GM23338 (cell line): Measurements from ENCODE around the gene FASTK. TPM values are rescaled to one million over a fixed set of nuclear protein-coding genes. Genes with fewer than 3 reads are reported as not detected.

ENCODE experiments used
- ATAC-seq: fragments of 200-7000 bp; cut with Tn5 transposase; 3 replicates; pipeline ENCODE4 v1.9.1; 2020
- DNase-seq: peaks from one replicate; pipeline ENCODE4 v3.0.0-alpha.2; 2015; ENCODE audit warnings: low spot score
- H2AFZ ChIP-seq: fragments of 200-600 bp; sonication (generic); 2 replicates; pipeline ENCODE4 v1.8.0; 2016; ENCODE audit warnings: antibody characterized with exemption, mild to moderate bottlenecking, moderate library complexity
- H3F3A ChIP-seq: fragments of 200-600 bp; sonication (generic); replicated peaks from 2 replicates; pipeline ENCODE4 v1.8.0; 2017; ENCODE audit warnings: antibody characterized with exemption, mixed run types, low read depth
- H3K27ac ChIP-seq: fragments of 200-600 bp; sonication (generic); 2 replicates; pipeline ENCODE4 v1.6.1; 2016; ENCODE audit warnings: low read depth
- H3K27me3 ChIP-seq: fragments of 200-600 bp; sonication (generic); 2 replicates; pipeline ENCODE4 v1.8.0; 2016; ENCODE audit warnings: mild to moderate bottlenecking, mixed run types, moderate library complexity; ENCODE audit not compliant: insufficient read depth
- H3K36me3 ChIP-seq: fragments of 200-600 bp; sonication (generic); 2 replicates; pipeline ENCODE4 v1.8.0; 2016; ENCODE audit warnings: mild to moderate bottlenecking; ENCODE audit not compliant: insufficient read depth
- H3K4me1 ChIP-seq: fragments of 200-600 bp; sonication (generic); 2 replicates; pipeline ENCODE4 v1.8.0; 2016; ENCODE audit warnings: mild to moderate bottlenecking, moderate library complexity; ENCODE audit not compliant: insufficient read depth
- H3K4me2 ChIP-seq: fragments of 200-600 bp; sonication (generic); 2 replicates; pipeline ENCODE4 v1.7.1; 2017; ENCODE audit warnings: mixed run types
- H3K4me3 ChIP-seq: fragments of 200-600 bp; sonication (generic); 2 replicates; pipeline ENCODE4 v1.6.1; 2016; ENCODE audit warnings: mixed run types
- H3K79me2 ChIP-seq: fragments of 200-600 bp; sonication (generic); replicated peaks from 2 replicates; pipeline ENCODE4 v1.8.0; 2017; ENCODE audit warnings: mild to moderate bottlenecking; ENCODE audit not compliant: insufficient read depth
- H3K9me2 ChIP-seq: fragments of 200-600 bp; sonication (generic); 2 replicates; pipeline ENCODE4 v1.8.0; 2017; ENCODE audit not compliant: insufficient read depth
- H4K20me1 ChIP-seq: fragments of 200-600 bp; sonication (generic); replicated peaks from 2 replicates; pipeline ENCODE4 v1.8.0; 2017; ENCODE audit warnings: mild to moderate bottlenecking; ENCODE audit not compliant: insufficient read depth
- H3K27ac Mint-ChIP-seq: 2 replicates; pipeline ENCODE4 v1.8.0; 2020; ENCODE audit warnings: inconsistent platforms, mild to moderate bottlenecking, moderate library complexity, mixed read lengths
- H3K27me3 Mint-ChIP-seq: 3 replicates; pipeline ENCODE4 v1.8.0; 2022; ENCODE audit warnings: low read depth, mild to moderate bottlenecking, moderate library complexity, mixed read lengths, inconsistent platforms; ENCODE audit not compliant: insufficient read depth, poor library complexity
- H3K36me3 Mint-ChIP-seq: 3 replicates; pipeline ENCODE4 v1.8.0; 2021; ENCODE audit warnings: low read depth, mild to moderate bottlenecking, inconsistent platforms, moderate library complexity, mixed read lengths
- H3K4me1 Mint-ChIP-seq: 3 replicates; pipeline ENCODE4 v1.8.0; 2020; ENCODE audit warnings: mild to moderate bottlenecking, inconsistent platforms, mixed read lengths
- H3K4me3 Mint-ChIP-seq: 3 replicates; pipeline ENCODE4 v1.8.0; 2021; ENCODE audit warnings: moderate library complexity, mild to moderate bottlenecking, inconsistent platforms, mixed read lengths
- H3K9me3 Mint-ChIP-seq: 3 replicates; pipeline ENCODE4 v1.8.0; 2020; ENCODE audit warnings: moderate library complexity, mild to moderate bottlenecking, inconsistent platforms, mixed read lengths
- CREB1 ChIP-seq: fragments of 250-450 bp; sonication (Bioruptor Pico); IDR thresholded peaks from 2 replicates; pipeline ENCODE4 v1.5.0; 2020; ENCODE audit warnings: low read depth, mild to moderate bottlenecking, moderate library complexity
- EZH2 ChIP-seq: fragments of 200-600 bp; sonication (generic); IDR thresholded peaks from one replicate; pipeline ENCODE4 v1.8.0; 2017; ENCODE audit warnings: antibody characterized with exemption, mild to moderate bottlenecking, low read depth; ENCODE audit not compliant: unreplicated experiment
- EZH2phosphoT487 ChIP-seq: fragments of 200-600 bp; sonication (generic); IDR thresholded peaks from one replicate; pipeline ENCODE4 v1.8.1; 2018; ENCODE audit warnings: antibody characterized with exemption; ENCODE audit not compliant: unreplicated experiment
- JUNB ChIP-seq: IDR thresholded peaks from one replicate; pipeline ENCODE4 v1.6.1; 2016; ENCODE audit warnings: antibody characterized with exemption; ENCODE audit not compliant: unreplicated experiment
- NANOG ChIP-seq: IDR thresholded peaks from 2 replicates; pipeline ENCODE4 v1.6.1; 2016; ENCODE audit warnings: antibody characterized with exemption, borderline replicate concordance
- POLR2AphosphoS5 ChIP-seq: IDR thresholded peaks from 2 replicates; pipeline ENCODE4 v1.6.1; 2016; ENCODE audit warnings: antibody characterized with exemption, low read depth
- STAT1 ChIP-seq: IDR thresholded peaks from one replicate; pipeline ENCODE4 v1.6.1; 2016; ENCODE audit warnings: antibody characterized with exemption; ENCODE audit not compliant: unreplicated experiment
- ZNF114 ChIP-seq: fragments of 250-450 bp; sonication (Bioruptor Pico); IDR thresholded peaks from 2 replicates; pipeline ENCODE4 v1.5.0; 2020; ENCODE audit warnings: mild to moderate bottlenecking, moderate library complexity
- ZNF331 ChIP-seq: fragments of 250-450 bp; sonication (Bioruptor Pico); IDR thresholded peaks from 2 replicates; pipeline ENCODE4 v1.5.0; 2020; ENCODE audit warnings: low read depth, mild to moderate bottlenecking, moderate library complexity
- polyA plus RNA-seq: library from polyadenylated mRNA; unstranded; fragments of >200 nt; fragmentation: Nextera tagmentation; extraction: Ambion mirVana; gene quantifications from 2 replicates; pipeline ENCODE4 v1.2.1, GENCODE V29; 2016
- total RNA-seq: library from RNA; depleted of rRNA; stranded (reverse); fragments of >200 nt; shearing (Covaris generic); gene quantifications from 2 replicates; pipeline ENCODE4 v1.2.3, GENCODE V29; 2014
- TF ChIP-seq, protein P1 (sequence below), 2 experiments: fragments of 200-600 bp in 1 of 2; sonication (generic) in 1 of 2; conservative IDR thresholded peaks; 2 replicates each; pipeline versions ENCODE4 v1.5.1 to v1.6.1; 2016 to 2017; ENCODE audit warnings: antibody characterized with exemption in 2 of 2, low read depth in 2 of 2, mild to moderate bottlenecking in 2 of 2, moderate library complexity in 1 of 2
- TF ChIP-seq, protein P2 (sequence below): IDR thresholded peaks from one replicate; pipeline ENCODE4 v1.6.1; 2018; ENCODE audit warnings: antibody characterized with exemption; ENCODE audit not compliant: unreplicated experiment
- TF ChIP-seq, protein P3 (sequence below): IDR thresholded peaks from 2 replicates; pipeline ENCODE4 v1.6.1; 2016; ENCODE audit warnings: antibody characterized with exemption
- TF ChIP-seq, protein P4 (sequence below): fragments of 250-450 bp; sonication (Bioruptor Pico); IDR thresholded peaks from 2 replicates; pipeline ENCODE4 v1.5.0; 2020; ENCODE audit warnings: mild to moderate bottlenecking, moderate library complexity

FASTK gene
- total and polyA plus RNA-seq, 2 experiments from 2014 or later: 37.4 to 57.4 TPM

DNA sequence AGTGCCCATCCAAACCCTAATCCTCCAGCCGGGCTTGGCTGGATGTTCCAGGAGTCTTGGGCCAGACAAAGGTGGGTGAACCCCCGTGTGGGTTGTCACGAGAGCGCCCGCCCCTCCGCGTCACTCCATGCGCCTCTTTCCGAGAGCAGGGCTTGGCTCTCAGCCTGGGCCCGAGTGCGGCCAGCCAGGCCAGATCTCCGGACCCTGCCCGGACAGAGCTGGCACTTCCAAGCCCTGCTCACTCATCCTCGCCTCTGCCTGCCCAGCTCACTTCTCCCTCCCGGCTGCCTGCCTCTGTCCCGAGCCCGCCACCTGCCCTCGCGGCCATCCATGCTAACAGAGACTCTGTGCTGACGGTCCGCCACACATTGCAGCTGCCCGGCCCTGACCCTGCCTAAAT lies 40.3 kb upstream of the FASTK start:
- no peaks in the 10 kb centered on the region for H3K9me3 Mint-ChIP-seq
- Histone ChIP-seq H3F3A (peaks cover 16% of the 10 kb centered on the region), H3K79me2 (no peaks in the 10 kb centered on the region), H3K4me1 (peaks cover 14% of the 10 kb centered on the region; the same call in 1 of the 2 replicates), H3K27me3 (peaks cover 22% of the 10 kb centered on the region), H4K20me1 (peaks cover 33% of the 10 kb centered on the region), H3K4me2 (no peak overlapping the region), H2AFZ (no peak overlapping the region), H3K36me3 (no peaks in the 10 kb centered on the region; the same call in 1 of the 2 replicates), H3K4me3 (no peak overlapping the region), H3K9me2 (no peaks in the 10 kb centered on the region), H3K27ac (no peak overlapping the region)
- peaks cover 31% of the 10 kb centered on the region for H3K27me3 Mint-ChIP-seq
- H3K27ac Mint-ChIP-seq: no peak overlapping the region
- H3K36me3 Mint-ChIP-seq: peaks cover 36% of the 10 kb centered on the region
- no peak for ATAC-seq
- no peak for DNase-seq
- TF ChIP-seq ZNF331 (CRISPR knock-in tag): no peak
- no peak for TF ChIP-seq JUNB
- TF ChIP-seq CREB1: no peak
- TF ChIP-seq EZH2phosphoT487: no peak
- TF ChIP-seq, protein P1, sequence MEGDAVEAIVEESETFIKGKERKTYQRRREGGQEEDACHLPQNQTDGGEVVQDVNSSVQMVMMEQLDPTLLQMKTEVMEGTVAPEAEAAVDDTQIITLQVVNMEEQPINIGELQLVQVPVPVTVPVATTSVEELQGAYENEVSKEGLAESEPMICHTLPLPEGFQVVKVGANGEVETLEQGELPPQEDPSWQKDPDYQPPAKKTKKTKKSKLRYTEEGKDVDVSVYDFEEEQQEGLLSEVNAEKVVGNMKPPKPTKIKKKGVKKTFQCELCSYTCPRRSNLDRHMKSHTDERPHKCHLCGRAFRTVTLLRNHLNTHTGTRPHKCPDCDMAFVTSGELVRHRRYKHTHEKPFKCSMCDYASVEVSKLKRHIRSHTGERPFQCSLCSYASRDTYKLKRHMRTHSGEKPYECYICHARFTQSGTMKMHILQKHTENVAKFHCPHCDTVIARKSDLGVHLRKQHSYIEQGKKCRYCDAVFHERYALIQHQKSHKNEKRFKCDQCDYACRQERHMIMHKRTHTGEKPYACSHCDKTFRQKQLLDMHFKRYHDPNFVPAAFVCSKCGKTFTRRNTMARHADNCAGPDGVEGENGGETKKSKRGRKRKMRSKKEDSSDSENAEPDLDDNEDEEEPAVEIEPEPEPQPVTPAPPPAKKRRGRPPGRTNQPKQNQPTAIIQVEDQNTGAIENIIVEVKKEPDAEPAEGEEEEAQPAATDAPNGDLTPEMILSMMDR (conservative IDR thresholded peaks at IDR 0.05; ENCODE audit: low read depth in 2 of 2): no peak
- no peak for TF ChIP-seq ZNF114
- TF ChIP-seq, protein P2, sequence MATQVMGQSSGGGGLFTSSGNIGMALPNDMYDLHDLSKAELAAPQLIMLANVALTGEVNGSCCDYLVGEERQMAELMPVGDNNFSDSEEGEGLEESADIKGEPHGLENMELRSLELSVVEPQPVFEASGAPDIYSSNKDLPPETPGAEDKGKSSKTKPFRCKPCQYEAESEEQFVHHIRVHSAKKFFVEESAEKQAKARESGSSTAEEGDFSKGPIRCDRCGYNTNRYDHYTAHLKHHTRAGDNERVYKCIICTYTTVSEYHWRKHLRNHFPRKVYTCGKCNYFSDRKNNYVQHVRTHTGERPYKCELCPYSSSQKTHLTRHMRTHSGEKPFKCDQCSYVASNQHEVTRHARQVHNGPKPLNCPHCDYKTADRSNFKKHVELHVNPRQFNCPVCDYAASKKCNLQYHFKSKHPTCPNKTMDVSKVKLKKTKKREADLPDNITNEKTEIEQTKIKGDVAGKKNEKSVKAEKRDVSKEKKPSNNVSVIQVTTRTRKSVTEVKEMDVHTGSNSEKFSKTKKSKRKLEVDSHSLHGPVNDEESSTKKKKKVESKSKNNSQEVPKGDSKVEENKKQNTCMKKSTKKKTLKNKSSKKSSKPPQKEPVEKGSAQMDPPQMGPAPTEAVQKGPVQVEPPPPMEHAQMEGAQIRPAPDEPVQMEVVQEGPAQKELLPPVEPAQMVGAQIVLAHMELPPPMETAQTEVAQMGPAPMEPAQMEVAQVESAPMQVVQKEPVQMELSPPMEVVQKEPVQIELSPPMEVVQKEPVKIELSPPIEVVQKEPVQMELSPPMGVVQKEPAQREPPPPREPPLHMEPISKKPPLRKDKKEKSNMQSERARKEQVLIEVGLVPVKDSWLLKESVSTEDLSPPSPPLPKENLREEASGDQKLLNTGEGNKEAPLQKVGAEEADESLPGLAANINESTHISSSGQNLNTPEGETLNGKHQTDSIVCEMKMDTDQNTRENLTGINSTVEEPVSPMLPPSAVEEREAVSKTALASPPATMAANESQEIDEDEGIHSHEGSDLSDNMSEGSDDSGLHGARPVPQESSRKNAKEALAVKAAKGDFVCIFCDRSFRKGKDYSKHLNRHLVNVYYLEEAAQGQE: no peak
- TF ChIP-seq NANOG: no peak
- TF ChIP-seq, protein P3, sequence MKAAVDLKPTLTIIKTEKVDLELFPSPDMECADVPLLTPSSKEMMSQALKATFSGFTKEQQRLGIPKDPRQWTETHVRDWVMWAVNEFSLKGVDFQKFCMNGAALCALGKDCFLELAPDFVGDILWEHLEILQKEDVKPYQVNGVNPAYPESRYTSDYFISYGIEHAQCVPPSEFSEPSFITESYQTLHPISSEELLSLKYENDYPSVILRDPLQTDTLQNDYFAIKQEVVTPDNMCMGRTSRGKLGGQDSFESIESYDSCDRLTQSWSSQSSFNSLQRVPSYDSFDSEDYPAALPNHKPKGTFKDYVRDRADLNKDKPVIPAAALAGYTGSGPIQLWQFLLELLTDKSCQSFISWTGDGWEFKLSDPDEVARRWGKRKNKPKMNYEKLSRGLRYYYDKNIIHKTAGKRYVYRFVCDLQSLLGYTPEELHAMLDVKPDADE: no peak
- TF ChIP-seq, protein P4, sequence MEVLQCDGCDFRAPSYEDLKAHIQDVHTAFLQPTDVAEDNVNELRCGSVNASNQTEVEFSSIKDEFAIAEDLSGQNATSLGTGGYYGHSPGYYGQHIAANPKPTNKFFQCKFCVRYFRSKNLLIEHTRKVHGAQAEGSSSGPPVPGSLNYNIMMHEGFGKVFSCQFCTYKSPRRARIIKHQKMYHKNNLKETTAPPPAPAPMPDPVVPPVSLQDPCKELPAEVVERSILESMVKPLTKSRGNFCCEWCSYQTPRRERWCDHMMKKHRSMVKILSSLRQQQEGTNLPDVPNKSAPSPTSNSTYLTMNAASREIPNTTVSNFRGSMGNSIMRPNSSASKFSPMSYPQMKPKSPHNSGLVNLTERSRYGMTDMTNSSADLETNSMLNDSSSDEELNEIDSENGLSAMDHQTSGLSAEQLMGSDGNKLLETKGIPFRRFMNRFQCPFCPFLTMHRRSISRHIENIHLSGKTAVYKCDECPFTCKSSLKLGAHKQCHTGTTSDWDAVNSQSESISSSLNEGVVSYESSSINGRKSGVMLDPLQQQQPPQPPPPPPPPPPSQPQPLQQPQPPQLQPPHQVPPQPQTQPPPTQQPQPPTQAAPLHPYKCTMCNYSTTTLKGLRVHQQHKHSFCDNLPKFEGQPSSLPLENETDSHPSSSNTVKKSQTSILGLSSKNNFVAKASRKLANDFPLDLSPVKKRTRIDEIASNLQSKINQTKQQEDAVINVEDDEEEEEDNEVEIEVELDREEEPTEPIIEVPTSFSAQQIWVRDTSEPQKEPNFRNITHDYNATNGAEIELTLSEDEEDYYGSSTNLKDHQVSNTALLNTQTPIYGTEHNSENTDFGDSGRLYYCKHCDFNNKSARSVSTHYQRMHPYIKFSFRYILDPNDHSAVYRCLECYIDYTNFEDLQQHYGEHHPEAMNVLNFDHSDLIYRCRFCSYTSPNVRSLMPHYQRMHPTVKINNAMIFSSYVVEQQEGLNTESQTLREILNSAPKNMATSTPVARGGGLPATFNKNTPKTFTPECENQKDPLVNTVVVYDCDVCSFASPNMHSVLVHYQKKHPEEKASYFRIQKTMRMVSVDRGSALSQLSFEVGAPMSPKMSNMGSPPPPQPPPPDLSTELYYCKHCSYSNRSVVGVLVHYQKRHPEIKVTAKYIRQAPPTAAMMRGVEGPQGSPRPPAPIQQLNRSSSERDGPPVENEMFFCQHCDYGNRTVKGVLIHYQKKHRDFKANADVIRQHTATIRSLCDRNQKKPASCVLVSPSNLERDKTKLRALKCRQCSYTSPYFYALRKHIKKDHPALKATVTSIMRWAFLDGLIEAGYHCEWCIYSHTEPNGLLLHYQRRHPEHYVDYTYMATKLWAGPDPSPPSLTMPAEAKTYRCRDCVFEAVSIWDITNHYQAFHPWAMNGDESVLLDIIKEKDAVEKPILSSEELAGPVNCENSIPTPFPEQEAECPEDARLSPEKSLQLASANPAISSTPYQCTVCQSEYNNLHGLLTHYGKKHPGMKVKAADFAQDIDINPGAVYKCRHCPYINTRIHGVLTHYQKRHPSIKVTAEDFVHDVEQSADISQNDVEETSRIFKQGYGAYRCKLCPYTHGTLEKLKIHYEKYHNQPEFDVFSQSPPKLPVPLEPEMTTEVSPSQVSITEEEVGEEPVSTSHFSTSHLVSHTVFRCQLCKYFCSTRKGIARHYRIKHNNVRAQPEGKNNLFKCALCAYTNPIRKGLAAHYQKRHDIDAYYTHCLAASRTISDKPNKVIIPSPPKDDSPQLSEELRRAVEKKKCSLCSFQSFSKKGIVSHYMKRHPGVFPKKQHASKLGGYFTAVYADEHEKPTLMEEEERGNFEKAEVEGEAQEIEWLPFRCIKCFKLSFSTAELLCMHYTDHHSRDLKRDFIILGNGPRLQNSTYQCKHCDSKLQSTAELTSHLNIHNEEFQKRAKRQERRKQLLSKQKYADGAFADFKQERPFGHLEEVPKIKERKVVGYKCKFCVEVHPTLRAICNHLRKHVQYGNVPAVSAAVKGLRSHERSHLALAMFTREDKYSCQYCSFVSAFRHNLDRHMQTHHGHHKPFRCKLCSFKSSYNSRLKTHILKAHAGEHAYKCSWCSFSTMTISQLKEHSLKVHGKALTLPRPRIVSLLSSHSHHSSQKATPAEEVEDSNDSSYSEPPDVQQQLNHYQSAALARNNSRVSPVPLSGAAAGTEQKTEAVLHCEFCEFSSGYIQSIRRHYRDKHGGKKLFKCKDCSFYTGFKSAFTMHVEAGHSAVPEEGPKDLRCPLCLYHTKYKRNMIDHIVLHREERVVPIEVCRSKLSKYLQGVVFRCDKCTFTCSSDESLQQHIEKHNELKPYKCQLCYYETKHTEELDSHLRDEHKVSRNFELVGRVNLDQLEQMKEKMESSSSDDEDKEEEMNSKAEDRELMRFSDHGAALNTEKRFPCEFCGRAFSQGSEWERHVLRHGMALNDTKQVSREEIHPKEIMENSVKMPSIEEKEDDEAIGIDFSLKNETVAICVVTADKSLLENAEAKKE (CRISPR knock-in tag): no peak
- TF ChIP-seq EZH2: no peak
- TF ChIP-seq POLR2AphosphoS5: no peak
- TF ChIP-seq STAT1: no peak
- peaks cover 30% of the 10 kb centered on the region for H3K4me1 Mint-ChIP-seq
- H3K4me3 Mint-ChIP-seq: no peak overlapping the region
